Trophoblast cell (in vitro differentiated cells and primary cell): Measurements from ENCODE around the gene IL1R2.
A peak's percentile ranks its signal among the peaks of the same experiment; 100 is the strongest.

Experiments used
- DNase-seq, 2 donors: peaks; one replicate each; pipeline ENCODE4 v3.0.0-alpha.2; 2016
- H2AFZ ChIP-seq: 2 replicates; pipeline ENCODE4 v1.6.1; 2013; ENCODE audit warnings: low read length, moderate library complexity, mild to moderate bottlenecking; ENCODE audit not compliant: insufficient read depth, poor library complexity
- H2AK5ac ChIP-seq: 2 replicates; pipeline ENCODE4 v1.6.1; 2013; ENCODE audit warnings: mild to moderate bottlenecking, low read length
- H2BK120ac ChIP-seq: 2 replicates; pipeline ENCODE4 v1.6.1; 2013; ENCODE audit warnings: low read length, mild to moderate bottlenecking, moderate library complexity; ENCODE audit not compliant: insufficient read depth, poor library complexity
- H2BK12ac ChIP-seq: 2 replicates; pipeline ENCODE4 v1.6.1; 2013; ENCODE audit warnings: mild to moderate bottlenecking, low read length, moderate library complexity
- H2BK5ac ChIP-seq: 2 replicates; pipeline ENCODE4 v1.6.1; 2013; ENCODE audit warnings: low read length, low read depth, moderate library complexity, mild to moderate bottlenecking; ENCODE audit not compliant: poor library complexity
- H3K14ac ChIP-seq: 2 replicates; pipeline ENCODE4 v1.6.1; 2013; ENCODE audit warnings: mild to moderate bottlenecking, low read length
- H3K18ac ChIP-seq: 2 replicates; pipeline ENCODE4 v1.6.1; 2013; ENCODE audit warnings: mild to moderate bottlenecking, low read length
- H3K23ac ChIP-seq: 2 replicates; pipeline ENCODE4 v1.6.1; 2013; ENCODE audit warnings: low read length
- H3K27ac ChIP-seq: 2 replicates; pipeline ENCODE4 v1.5.1; 2013; ENCODE audit warnings: low read depth, mild to moderate bottlenecking, inconsistent platforms, low read length, moderate library complexity
- H3K27me3 ChIP-seq: 2 replicates; pipeline ENCODE4 v1.6.1; 2013; ENCODE audit warnings: inconsistent platforms, mild to moderate bottlenecking, low read length, moderate library complexity; ENCODE audit not compliant: insufficient read depth
- H3K36me3 ChIP-seq, 2 experiments: 1 replicate in 1 of 2; 2 replicates in 1 of 2; pipeline ENCODE4 v1.6.1; 2013; ENCODE audit warnings: low read length in 2 of 2, mild to moderate bottlenecking in 2 of 2, moderate library complexity in 1 of 2; ENCODE audit not compliant: insufficient read depth in 2 of 2, control insufficient read depth in 1 of 2
- H3K4ac ChIP-seq: 2 replicates; pipeline ENCODE4 v1.6.1; 2013; ENCODE audit warnings: low read depth, mild to moderate bottlenecking, low read length, moderate library complexity
- H3K4me1 ChIP-seq, 2 experiments: 1 replicate in 1 of 2; 2 replicates in 1 of 2; pipeline ENCODE4 v1.6.1; 2013; ENCODE audit warnings: low read length in 2 of 2, mild to moderate bottlenecking in 2 of 2, moderate library complexity in 1 of 2; ENCODE audit not compliant: insufficient read depth in 2 of 2, control insufficient read depth in 1 of 2
- H3K4me2 ChIP-seq: 2 replicates; pipeline ENCODE4 v1.6.1; 2013; ENCODE audit warnings: inconsistent platforms, mild to moderate bottlenecking, low read length, moderate library complexity
- H3K4me3 ChIP-seq: 2 replicates; pipeline ENCODE4 v1.5.1; 2013; ENCODE audit warnings: mild to moderate bottlenecking, low read depth, low read length, inconsistent platforms
- H3K79me1 ChIP-seq: one replicate; pipeline ENCODE4 v1.6.1; 2013; ENCODE audit warnings: low read length
- H3K79me2 ChIP-seq: 2 replicates; pipeline ENCODE4 v1.6.1; 2013; ENCODE audit warnings: low read length, mild to moderate bottlenecking; ENCODE audit not compliant: control insufficient read depth, insufficient read depth, poor library complexity
- H3K9ac ChIP-seq: 2 replicates; pipeline ENCODE4 v1.6.1; 2013; ENCODE audit warnings: mild to moderate bottlenecking, low read length
- H3K9me3 ChIP-seq: 2 replicates; pipeline ENCODE4 v1.6.1; 2013; ENCODE audit warnings: low read depth, mild to moderate bottlenecking, control low read depth, inconsistent platforms, low read length; ENCODE audit not compliant: insufficient read depth
- H4K12ac ChIP-seq: 2 replicates; pipeline ENCODE4 v1.6.1; 2013; ENCODE audit warnings: low read depth, mild to moderate bottlenecking, low read length, moderate library complexity
- H4K8ac ChIP-seq: 2 replicates; pipeline ENCODE4 v1.6.1; 2013; ENCODE audit warnings: low read depth, mild to moderate bottlenecking, low read length, moderate library complexity
- H4K91ac ChIP-seq: one replicate; pipeline ENCODE4 v1.6.1; 2013; ENCODE audit warnings: low read depth, mild to moderate bottlenecking, low read length, moderate library complexity
- WGBS: extraction: QIAGEN DNeasy Blood & Tissue Kit; methylation state at CpG from one replicate; pipeline ENCODE4 v1.1.7; 2013; ENCODE audit warnings: missing lambda C conversion rate; ENCODE audit not compliant: insufficient read length, insufficient coverage; ENCODE audit errors: extremely low coverage; 5-methylcytosine and 5-hydroxymethylcytosine counted together

IL1R2 gene

DNA sequence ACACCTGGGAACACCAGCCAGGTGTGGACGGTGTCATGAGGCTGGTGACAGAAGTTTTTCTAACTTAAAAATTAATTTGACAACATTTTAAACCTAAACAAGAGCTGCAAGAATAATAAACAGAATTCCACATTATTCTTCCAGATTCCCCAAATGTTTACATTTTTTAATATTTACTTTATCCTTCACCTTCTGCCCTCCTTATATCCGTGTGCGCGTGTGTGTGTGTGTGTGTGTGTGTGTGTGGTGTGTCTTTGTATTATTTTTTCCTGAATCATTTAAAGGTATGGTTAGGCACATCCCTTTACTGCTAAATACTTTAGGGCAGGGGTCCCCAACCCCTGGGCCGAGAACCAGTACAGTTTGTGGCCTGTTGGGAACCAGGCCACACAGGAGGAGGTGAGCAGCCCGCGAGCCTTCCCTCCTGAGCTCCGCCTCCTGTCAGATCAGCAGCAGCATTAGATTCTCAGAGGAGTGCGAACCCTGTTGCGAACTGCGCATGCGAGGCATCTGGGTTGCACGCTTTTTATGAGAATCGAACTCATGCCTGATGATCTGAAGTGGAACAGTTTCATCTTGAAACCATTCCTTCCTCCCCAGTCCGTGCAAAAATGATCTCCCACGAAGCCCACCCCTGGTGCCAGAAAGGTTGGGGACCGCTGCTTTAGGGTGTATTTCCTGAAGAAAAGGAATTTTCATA, 16.4 kb upstream of the IL1R2 start:
- Histone ChIP-seq H3K27me3 (no peaks in the 10 kb centered on the region), H2AFZ (no peak overlapping the region), H3K4ac (no peak overlapping the region), H4K8ac (peak overlapping the region; percentile 54), H3K79me1 (peaks cover 9% of the 10 kb centered on the region), H2BK120ac (peak overlapping the region; percentile 36), H2BK12ac (no peak overlapping the region), H3K23ac (no peak overlapping the region), H3K27ac (no peak overlapping the region), H2BK5ac (no peak overlapping the region), H4K12ac (no peak overlapping the region), H3K79me2 (no peaks in the 10 kb centered on the region), H3K4me2 (no peak overlapping the region), H3K9ac (no peak overlapping the region), H3K4me1 (peaks cover 2 to 13% of the 10 kb centered on the region in 2 experiments), H3K36me3 (no peaks in the 10 kb centered on the region), H3K9me3 (no peaks in the 10 kb centered on the region), H2AK5ac (no peak overlapping the region), H3K14ac (peak overlapping the region; percentile 35), H4K91ac (peak overlapping the region; percentile 72), H3K4me3 (no peak overlapping the region), H3K18ac (no peak overlapping the region)
- WGBS: no CpG with 5 or more reads among the region's 17 CpGs
- no peak for DNase-seq

DNA sequence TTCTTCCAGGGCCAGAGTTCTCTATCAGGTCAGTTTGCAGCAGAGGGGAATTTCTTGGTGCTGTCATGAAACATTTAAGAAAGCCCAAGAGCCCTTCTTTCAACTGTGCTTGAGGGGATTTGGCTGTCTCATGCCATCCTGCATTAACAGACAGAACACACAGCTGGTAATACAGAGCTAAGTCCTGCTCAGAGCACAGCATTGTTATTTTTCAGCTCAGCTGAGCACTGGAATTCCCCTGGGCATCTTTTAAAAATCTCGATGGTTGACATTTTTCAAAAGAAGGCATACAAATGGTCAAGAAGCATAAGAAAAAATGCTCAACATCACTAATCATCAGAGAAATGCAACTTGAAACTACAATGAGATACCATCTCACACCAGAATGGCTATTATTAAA, 14.9 kb upstream of the IL1R2 start:
- Histone ChIP-seq H3K14ac (no peak overlapping the region), H3K23ac (no peak overlapping the region), H3K9ac (no peak overlapping the region), H3K27me3 (no peaks in the 10 kb centered on the region), H3K18ac (no peak overlapping the region), H3K4ac (no peak overlapping the region), H3K79me2 (no peaks in the 10 kb centered on the region), H2BK12ac (no peak overlapping the region), H4K8ac (no peak overlapping the region), H2BK5ac (no peak overlapping the region), H2AK5ac (no peak overlapping the region), H3K4me2 (no peak overlapping the region), H4K12ac (no peak overlapping the region), H3K27ac (no peak overlapping the region), H3K4me3 (no peak overlapping the region), H3K4me1 (peaks cover 2 to 13% of the 10 kb centered on the region in 2 experiments), H2AFZ (no peak overlapping the region), H4K91ac (no peak overlapping the region), H3K36me3 (no peaks in the 10 kb centered on the region), H3K9me3 (no peaks in the 10 kb centered on the region), H3K79me1 (peaks cover 9% of the 10 kb centered on the region), H2BK120ac (no peak overlapping the region)
- no CpG with 5 or more reads among the region's 1 CpG for WGBS
- peak; percentile 49 to 90 for DNase-seq

DNA sequence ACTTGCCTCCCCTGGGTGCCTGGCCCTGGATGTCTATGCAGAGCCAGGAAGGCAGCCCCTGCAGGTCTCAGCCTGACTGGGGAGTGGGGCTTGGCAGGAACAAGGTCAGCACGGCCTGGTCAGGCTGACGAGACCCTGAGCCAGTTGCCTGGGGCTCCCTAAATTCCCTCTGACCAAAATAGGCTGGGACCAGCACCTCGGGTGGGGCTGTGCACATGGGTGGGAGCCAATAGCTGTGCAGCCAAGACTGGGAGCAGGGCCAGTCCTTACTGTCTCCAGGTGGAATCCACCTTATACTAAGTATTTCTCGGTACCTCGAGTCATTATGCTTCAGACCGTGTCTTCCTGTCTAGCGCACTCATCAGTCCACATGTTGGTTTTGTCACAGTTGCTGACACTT, 11.4 kb upstream of the IL1R2 start:
- H3K79me2 ChIP-seq: no peaks in the 10 kb centered on the region
- no peak overlapping the region for H4K91ac ChIP-seq
- H2BK5ac ChIP-seq: no peak overlapping the region
- peak overlapping the region; percentile 49 for H2AK5ac ChIP-seq
- DNase-seq: no peak
- no peak overlapping the region for H3K9ac ChIP-seq
- H3K18ac ChIP-seq: no peak overlapping the region
- H3K14ac ChIP-seq: no peak overlapping the region
- H3K4me2 ChIP-seq: no peak overlapping the region
- H2AFZ ChIP-seq: no peak overlapping the region
- H3K4me1 ChIP-seq: peaks cover 0 to 3% of the 10 kb centered on the region in 2 experiments
- no CpG with 5 or more reads among the region's 7 CpGs for WGBS
- no peaks in the 10 kb centered on the region for H3K9me3 ChIP-seq
- H3K4ac ChIP-seq: no peak overlapping the region
- no peak overlapping the region for H4K12ac ChIP-seq
- no peaks in the 10 kb centered on the region for H3K79me1 ChIP-seq
- no peak overlapping the region for H3K4me3 ChIP-seq
- no peak overlapping the region for H4K8ac ChIP-seq
- H3K36me3 ChIP-seq: no peaks in the 10 kb centered on the region
- no peak overlapping the region for H2BK120ac ChIP-seq
- H3K27ac ChIP-seq: no peak overlapping the region
- H3K27me3 ChIP-seq: no peaks in the 10 kb centered on the region
- no peak overlapping the region for H2BK12ac ChIP-seq
- no peak overlapping the region for H3K23ac ChIP-seq

DNA sequence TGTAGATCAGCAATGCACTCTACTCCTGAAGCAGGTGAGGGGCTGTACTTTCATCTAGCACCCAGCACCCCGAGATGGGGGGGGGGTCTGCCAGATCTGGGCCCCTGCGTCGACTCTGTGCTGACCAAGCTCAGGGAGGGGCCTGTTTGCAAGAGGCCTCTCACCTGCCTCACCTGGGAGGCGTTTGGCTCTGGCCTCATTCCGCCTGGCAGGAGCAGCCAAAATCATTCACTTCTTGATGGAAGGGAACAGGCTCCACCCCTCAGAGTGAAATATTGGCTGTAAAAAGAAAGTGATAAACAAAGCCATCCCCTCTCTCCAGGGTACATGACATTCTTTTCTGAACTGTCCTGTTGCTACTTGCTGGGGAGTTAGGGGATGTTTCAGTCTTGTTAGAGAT, 10.7 kb upstream of the IL1R2 start:
- Histone ChIP-seq H3K4me1 (peaks cover 3 to 4% of the 10 kb centered on the region in 2 experiments), H3K4ac (no peak overlapping the region), H3K23ac (no peak overlapping the region), H3K27me3 (no peaks in the 10 kb centered on the region), H3K79me2 (no peaks in the 10 kb centered on the region), H4K12ac (no peak overlapping the region), H3K14ac (no peak overlapping the region), H3K4me2 (no peak overlapping the region), H2AK5ac (no peak overlapping the region), H2BK12ac (no peak overlapping the region), H4K8ac (no peak overlapping the region), H2BK120ac (no peak overlapping the region), H2AFZ (no peak overlapping the region), H2BK5ac (no peak overlapping the region), H3K9me3 (peaks cover 2% of the 10 kb centered on the region), H4K91ac (no peak overlapping the region), H3K79me1 (peaks cover 2% of the 10 kb centered on the region), H3K18ac (no peak overlapping the region), H3K4me3 (no peak overlapping the region), H3K27ac (no peak overlapping the region), H3K9ac (no peak overlapping the region), H3K36me3 (no peaks in the 10 kb centered on the region)
- no peak for DNase-seq
- WGBS: no CpG with 5 or more reads among the region's 5 CpGs
